Measurements from ENCODE around the gene DIAPH2.

GRCh38 chrX:97637289-97637688 lies 952.6 kb downstream of the DIAPH2 start:
- TF ChIP-seq, protein P1, sequence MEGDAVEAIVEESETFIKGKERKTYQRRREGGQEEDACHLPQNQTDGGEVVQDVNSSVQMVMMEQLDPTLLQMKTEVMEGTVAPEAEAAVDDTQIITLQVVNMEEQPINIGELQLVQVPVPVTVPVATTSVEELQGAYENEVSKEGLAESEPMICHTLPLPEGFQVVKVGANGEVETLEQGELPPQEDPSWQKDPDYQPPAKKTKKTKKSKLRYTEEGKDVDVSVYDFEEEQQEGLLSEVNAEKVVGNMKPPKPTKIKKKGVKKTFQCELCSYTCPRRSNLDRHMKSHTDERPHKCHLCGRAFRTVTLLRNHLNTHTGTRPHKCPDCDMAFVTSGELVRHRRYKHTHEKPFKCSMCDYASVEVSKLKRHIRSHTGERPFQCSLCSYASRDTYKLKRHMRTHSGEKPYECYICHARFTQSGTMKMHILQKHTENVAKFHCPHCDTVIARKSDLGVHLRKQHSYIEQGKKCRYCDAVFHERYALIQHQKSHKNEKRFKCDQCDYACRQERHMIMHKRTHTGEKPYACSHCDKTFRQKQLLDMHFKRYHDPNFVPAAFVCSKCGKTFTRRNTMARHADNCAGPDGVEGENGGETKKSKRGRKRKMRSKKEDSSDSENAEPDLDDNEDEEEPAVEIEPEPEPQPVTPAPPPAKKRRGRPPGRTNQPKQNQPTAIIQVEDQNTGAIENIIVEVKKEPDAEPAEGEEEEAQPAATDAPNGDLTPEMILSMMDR (IDR thresholded peaks at IDR 0.05; ENCODE audit: low read depth, low read length, poor library complexity, severe bottlenecking): no peak
- TF ChIP-seq EZH2phosphoT487 (IDR thresholded peaks at IDR 0.05; ENCODE audit: borderline replicate concordance, low read length): no peak

Measured in DOHH2 (cell line).